Esophagus squamous epithelium (tissue), 5 donors: ENCODE data around the gene PACS2. TPM values are rescaled to one million over a fixed set of nuclear protein-coding genes. Genes with fewer than 3 reads are reported as not detected.

Experiments
- DNase-seq: peaks from one replicate; lab custom pipeline; 2025; lab: John Stamatoyannopoulos, UW
- H3K27ac ChIP-seq, 4 donors: fragments of 200-600 bp; sonication (generic); one replicate each; pipeline ENCODE4 v1.5.1; 2016 to 2019; ENCODE audit warnings: mild to moderate bottlenecking in 1 of 4
- H3K27me3 ChIP-seq, 4 donors: fragments of 200-600 bp; sonication (generic); 1 replicate in 3 of 4; 2 replicates in 1 of 4; pipeline versions ENCODE4 v1.5.1 to v1.6.0; 2017 to 2021; ENCODE audit warnings: antibody characterized with exemption in 1 of 4
- H3K36me3 ChIP-seq, 3 donors: fragments of 200-600 bp; sonication (generic); one replicate each; pipeline ENCODE4 v1.5.1; 2016 to 2019
- H3K4me1 ChIP-seq, 3 donors: fragments of 200-600 bp; sonication (generic); one replicate each; pipeline ENCODE4 v1.5.1; 2017 to 2019
- H3K4me3 ChIP-seq, 4 donors: fragments of 200-600 bp; sonication (generic); 1 replicate in 3 of 4; 2 replicates in 1 of 4; pipeline ENCODE4 v1.5.1; 2016 to 2019; ENCODE audit warnings: mild to moderate bottlenecking in 2 of 4, moderate library complexity in 1 of 4
- H3K9me3 ChIP-seq, 3 donors: fragments of 200-600 bp; sonication (generic); one replicate each; pipeline ENCODE4 v1.5.1; 2016 to 2019
- POLR2A ChIP-seq, 4 donors: fragments of 450-650 bp; IDR thresholded peaks; one replicate each; pipeline ENCODE4 v1.6.1; 2017; ENCODE audit warnings: antibody characterized with exemption in 4 of 4, mild to moderate bottlenecking in 4 of 4, moderate library complexity in 3 of 4
- WGBS, 2 donors: methylation state at CpG; one replicate each; pipeline ENCODE4 v1.1.5; 2018; 5-methylcytosine and 5-hydroxymethylcytosine counted together
- intact Hi-C: fragments of 100-400 bp; cut with DNase I; formaldehyde crosslinking; loops from one replicate; pipeline ENCODE4 v1.15.0; 2022
- total RNA-seq, 4 donors: library from RNA; depleted of rRNA; stranded (reverse); fragments of >200 nt; gene quantifications; one replicate each; pipeline ENCODE4 v1.1.0, GENCODE V29; 2016
- TF ChIP-seq, protein P1 (sequence below), 6 experiments: fragments of 450-650 bp in 4 of 6; fragments of 200-600 bp in 2 of 6; sonication (generic) in 2 of 6; IDR thresholded peaks; one replicate each; pipeline ENCODE4 v1.5.1; 2016 to 2019; ENCODE audit warnings: antibody characterized with exemption in 6 of 6, mild to moderate bottlenecking in 4 of 6, moderate library complexity in 4 of 6
- donor health status: DM: yes; HTN: yes; CAD: no.

PACS2 gene
- total RNA-seq, 4 donors from 2014 or later, result 20.2 to 42.3 (median 30.9) TPM

DNA sequence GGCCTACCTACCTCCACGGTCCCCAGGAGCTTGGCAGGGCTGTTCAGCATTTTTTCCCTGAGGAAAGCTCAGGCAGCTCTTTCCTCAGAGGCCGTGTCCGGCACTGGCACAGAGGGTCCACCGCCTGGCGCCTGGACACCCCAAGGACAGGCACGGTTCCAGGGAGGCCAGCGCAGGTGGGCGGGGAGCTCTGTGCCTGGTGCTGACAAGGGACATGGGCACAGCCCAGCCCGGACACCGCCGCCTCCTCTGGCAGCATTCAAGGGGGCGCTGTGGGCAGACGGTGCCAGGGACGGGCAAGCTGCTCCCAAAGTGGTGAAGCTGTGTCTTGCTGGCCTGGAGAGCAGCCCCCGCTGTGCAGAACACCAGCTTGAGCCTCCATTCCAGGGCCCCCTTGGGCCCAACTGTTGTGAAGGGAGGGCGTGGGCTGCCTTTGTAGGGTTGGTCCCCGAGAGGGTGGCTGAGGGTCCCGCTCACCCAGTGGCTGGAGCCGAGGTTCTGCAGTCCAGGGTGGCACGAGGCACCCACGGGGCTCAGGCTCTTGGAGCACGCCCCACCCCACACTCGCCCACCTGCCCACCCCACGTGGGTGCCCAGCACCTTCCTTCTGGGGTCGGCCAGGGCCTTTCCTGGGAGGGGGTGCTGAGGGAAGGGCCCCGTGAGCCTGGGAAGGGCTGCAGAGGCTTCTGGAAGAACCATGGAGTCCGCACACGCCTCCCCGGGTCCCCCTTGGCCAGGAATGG is 54.5 kb downstream of the PACS2 start:
- no CpG with 5 or more reads among the region's 29 CpGs for WGBS, 2 donors
- H3K4me1 ChIP-seq, result peaks cover 0 to 16% (median 3%) of the 10 kb centered on the region in 3 donors
- no peak overlapping the region for H3K27ac ChIP-seq
- intact Hi-C loops, result loop anchor here (5.0 kb wide), 1 partner anchor 158 kb away; the partner anchor contains the start of gene TMEM121
- DNase-seq, result no peak
- no peaks in the 10 kb centered on the region for H3K27me3 ChIP-seq
- TF ChIP-seq, protein P1, sequence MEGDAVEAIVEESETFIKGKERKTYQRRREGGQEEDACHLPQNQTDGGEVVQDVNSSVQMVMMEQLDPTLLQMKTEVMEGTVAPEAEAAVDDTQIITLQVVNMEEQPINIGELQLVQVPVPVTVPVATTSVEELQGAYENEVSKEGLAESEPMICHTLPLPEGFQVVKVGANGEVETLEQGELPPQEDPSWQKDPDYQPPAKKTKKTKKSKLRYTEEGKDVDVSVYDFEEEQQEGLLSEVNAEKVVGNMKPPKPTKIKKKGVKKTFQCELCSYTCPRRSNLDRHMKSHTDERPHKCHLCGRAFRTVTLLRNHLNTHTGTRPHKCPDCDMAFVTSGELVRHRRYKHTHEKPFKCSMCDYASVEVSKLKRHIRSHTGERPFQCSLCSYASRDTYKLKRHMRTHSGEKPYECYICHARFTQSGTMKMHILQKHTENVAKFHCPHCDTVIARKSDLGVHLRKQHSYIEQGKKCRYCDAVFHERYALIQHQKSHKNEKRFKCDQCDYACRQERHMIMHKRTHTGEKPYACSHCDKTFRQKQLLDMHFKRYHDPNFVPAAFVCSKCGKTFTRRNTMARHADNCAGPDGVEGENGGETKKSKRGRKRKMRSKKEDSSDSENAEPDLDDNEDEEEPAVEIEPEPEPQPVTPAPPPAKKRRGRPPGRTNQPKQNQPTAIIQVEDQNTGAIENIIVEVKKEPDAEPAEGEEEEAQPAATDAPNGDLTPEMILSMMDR (IDR thresholded peaks at IDR 0.05), result no peak
- TF ChIP-seq POLR2A (IDR thresholded peaks at IDR 0.05), result no peak
- no peaks in the 10 kb centered on the region for H3K9me3 ChIP-seq
- H3K36me3 ChIP-seq, result peaks cover 0 to 44% (median 8%) of the 10 kb centered on the region in 3 donors
- H3K4me3 ChIP-seq, result no peak overlapping the region

DNA sequence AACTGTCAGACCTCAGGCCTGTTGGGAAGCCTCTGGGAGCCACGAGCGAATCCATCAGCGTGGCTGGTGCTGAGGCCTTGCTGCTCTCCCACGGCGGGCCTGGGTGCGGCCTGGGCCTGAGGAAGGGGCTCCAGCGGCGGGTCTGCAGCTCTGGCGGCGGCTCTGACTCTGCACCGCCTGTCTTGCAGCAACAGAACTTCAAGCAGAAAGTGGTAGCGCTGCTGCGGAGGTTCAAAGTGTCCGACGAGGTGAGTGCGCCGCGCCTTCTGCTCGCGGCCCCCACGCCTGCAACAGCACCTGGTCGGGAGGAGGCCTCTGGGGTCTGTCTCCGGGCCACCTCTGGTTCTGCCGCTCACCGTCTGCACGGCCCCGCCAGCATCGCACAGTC is 55.1 kb downstream of the PACS2 start:
- Histone ChIP-seq H3K4me3 (no peak overlapping the region), H3K9me3 (no peaks in the 10 kb centered on the region), H3K36me3 (peaks cover 0 to 44% (median 8%) of the 10 kb centered on the region in 3 donors), H3K27me3 (no peaks in the 10 kb centered on the region), H3K4me1 (peaks cover 0 to 16% (median 0%) of the 10 kb centered on the region in 3 donors), H3K27ac (no peak overlapping the region)
- TF ChIP-seq POLR2A (IDR thresholded peaks at IDR 0.05), result no peak
- TF ChIP-seq, protein P1 (IDR thresholded peaks at IDR 0.05), result no peak
- DNase-seq, result no peak
- WGBS, 2 donors, result 90 to 98% methylated on average over 8 to 14 of the region's 28 CpGs
- intact Hi-C loops, result loop anchor here (5.0 to 10.0 kb wide), 2 partner anchors 115 to 158 kb away; partner anchors contain the start of genes CRIP1 and TMEM121

DNA sequence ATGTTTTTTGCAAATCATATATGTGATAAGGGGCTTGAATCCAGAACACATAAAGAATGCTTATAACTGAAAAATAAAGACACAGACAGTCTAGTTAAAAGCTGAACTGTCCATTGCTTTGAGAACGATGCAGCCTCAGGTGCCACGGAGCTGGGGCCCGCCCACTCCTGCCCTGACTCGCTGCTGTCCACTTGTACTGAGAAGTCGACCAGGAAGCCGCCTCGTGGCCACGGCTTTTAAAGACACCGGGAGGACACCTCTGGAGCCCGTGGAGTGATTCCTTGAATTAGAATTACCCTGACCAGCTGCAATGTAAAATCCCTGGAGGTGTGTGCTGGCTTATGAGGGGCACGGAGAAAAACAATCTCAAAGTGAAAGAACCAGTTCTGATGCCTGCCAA is 59.8 kb downstream of the PACS2 start:
- TF ChIP-seq, protein P1 (IDR thresholded peaks at IDR 0.05), result peak in 1 of 6 experiments; percentile 9
- no peak for TF ChIP-seq POLR2A (IDR thresholded peaks at IDR 0.05)
- no peak for DNase-seq
- no peaks in the 10 kb centered on the region for H3K27me3 ChIP-seq
- no peak overlapping the region for H3K4me3 ChIP-seq
- H3K27ac ChIP-seq, result no peak overlapping the region
- intact Hi-C loops, result loop anchor here (10.0 kb wide), 1 partner anchor 110 kb away; the partner anchor contains the start of gene CRIP1
- peaks cover 0 to 24% (median 0%) of the 10 kb centered on the region in 3 donors for H3K36me3 ChIP-seq
- H3K4me1 ChIP-seq, result peaks cover 0 to 16% (median 0%) of the 10 kb centered on the region in 3 donors
- H3K9me3 ChIP-seq, result no peaks in the 10 kb centered on the region
- WGBS, 2 donors, result 21 to 61% methylated on average over 11 of the region's 11 CpGs

DNA sequence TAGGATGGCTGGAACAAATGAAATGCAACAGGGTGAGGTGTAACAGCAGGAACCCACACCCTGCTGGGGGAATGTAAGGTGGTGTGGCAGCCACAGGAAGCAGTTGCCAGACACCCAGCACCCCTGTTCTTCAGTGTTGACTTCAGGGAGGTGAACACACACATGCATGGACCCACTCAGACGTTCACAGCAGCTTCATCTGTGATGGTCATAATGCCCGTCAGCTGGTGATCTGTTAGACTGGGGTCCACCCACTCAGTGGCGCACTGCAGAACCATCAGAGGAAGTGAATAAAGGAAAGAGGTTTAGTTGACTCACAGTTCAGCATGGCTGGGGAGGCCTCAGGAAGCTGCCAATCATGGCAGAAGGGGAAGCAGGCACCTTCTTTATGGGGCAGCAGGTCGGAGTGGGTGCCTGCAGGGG is 61.1 kb downstream of the PACS2 start:
- no peak overlapping the region for H3K27ac ChIP-seq
- H3K9me3 ChIP-seq, result no peaks in the 10 kb centered on the region
- H3K36me3 ChIP-seq, result peaks cover 0 to 27% (median 0%) of the 10 kb centered on the region in 3 donors
- intact Hi-C loops, result loop anchor here (10.0 kb wide), 1 partner anchor 109 kb away; the partner anchor contains the start of gene CRIP1
- no peak for DNase-seq
- WGBS, 2 donors, result 16 to 59% methylated on average over 3 to 4 of the region's 4 CpGs
- H3K4me3 ChIP-seq, result no peak overlapping the region
- peaks cover 0 to 16% (median 0%) of the 10 kb centered on the region in 3 donors for H3K4me1 ChIP-seq
- no peaks in the 10 kb centered on the region for H3K27me3 ChIP-seq
- no peak for TF ChIP-seq POLR2A (IDR thresholded peaks at IDR 0.05)
- TF ChIP-seq, protein P1 (IDR thresholded peaks at IDR 0.05), result no peak
